K562 (cell line): Measurements from ENCODE around the gene ALG11. TPM values are rescaled to one million over a fixed set of nuclear protein-coding genes. Genes with fewer than 3 reads are reported as not detected.

ENCODE experiments used
- ARID2 ChIP-seq: fragments of 450-650 bp; IDR thresholded peaks from 2 replicates; pipeline ENCODE4 v1.6.1; 2017; ENCODE audit warnings: antibody characterized with exemption, mild to moderate bottlenecking
- NFE2L1 ChIP-seq: fragments of 450-650 bp; IDR thresholded peaks from 2 replicates; pipeline ENCODE4 v1.6.1; 2016; ENCODE audit warnings: missing genetic modification characterization, low read depth, mild to moderate bottlenecking, missing compliant biosample characterization, moderate library complexity, borderline replicate concordance
- PHF21A ChIP-seq: fragments of 450-650 bp; IDR thresholded peaks from 2 replicates; pipeline ENCODE4 v1.6.1; 2017; ENCODE audit warnings: low read depth, borderline replicate concordance
- SETDB1 ChIP-seq: IDR thresholded peaks from one replicate; pipeline ENCODE4 v1.6.1; 2012; ENCODE audit warnings: low read length, control low read depth, inconsistent platforms
- polyA plus RNA-seq, 8 experiments: library from polyadenylated mRNA; depleted of rRNA in 4 of 8; stranded (reverse) in 5 of 8; unstranded in 3 of 8; fragments of >200 nt; fragmentation: Nextera tagmentation in 2 of 8; fragmentation: Illumina TruSeq in 1 of 8; extraction: Ambion mirVana in 2 of 8; extraction: Trizol in 1 of 8; gene quantifications; 2 replicates each; pipeline versions ENCODE4 v1.2.1 to v1.2.3, GENCODE V29; 2011 to 2014; ENCODE audit warnings: inconsistent platforms in 1 of 8, missing spikeins in 1 of 8
- total RNA-seq, 7 experiments: library from RNA; depleted of rRNA in 6 of 7; stranded (reverse); fragments of >200 nt in 6 of 7; fragmentation: Illumina TruSeq in 2 of 7; extraction: Trizol in 2 of 7; gene quantifications; 2 replicates each; pipeline versions ENCODE4 v1.2.1 to v1.2.3, GENCODE V29; 2011 to 2021; ENCODE audit warnings: low replicate concordance in 1 of 7
- TF ChIP-seq, protein P1 (sequence below): sonication (generic); formaldehyde crosslinking; IDR thresholded peaks from 2 replicates; pipeline ENCODE4 v1.8.1; 2023; ENCODE audit warnings: mild to moderate bottlenecking, missing genetic modification reagents
- TF ChIP-seq, protein P2 (sequence below): fragments of 450-650 bp; formaldehyde crosslinking; IDR thresholded peaks from 2 replicates; pipeline ENCODE4 v1.4.0; 2020; ENCODE audit warnings: mild to moderate bottlenecking, mixed read lengths
- TF ChIP-seq, protein P3 (sequence below): fragments of 450-650 bp; IDR thresholded peaks from 2 replicates; pipeline ENCODE4 v1.6.1; 2014; ENCODE audit warnings: low read depth, mild to moderate bottlenecking, moderate library complexity, borderline replicate concordance
- TF ChIP-seq, protein P4 (sequence below), 2 experiments: fragments of 250-450 bp in 1 of 2; fragments of 450-650 bp in 1 of 2; sonication (Bioruptor Pico) in 1 of 2; IDR thresholded peaks; 2 replicates each; pipeline versions ENCODE4 v1.6.1 to v1.8.0; 2016 to 2021; ENCODE audit warnings: mild to moderate bottlenecking in 2 of 2, moderate library complexity in 2 of 2, missing compliant biosample characterization in 1 of 2, missing genetic modification characterization in 1 of 2
- TF ChIP-seq, protein P5 (sequence below): fragments of 250-450 bp; sonication (Bioruptor Pico); IDR thresholded peaks from 2 replicates; pipeline ENCODE4 v1.8.0; 2021; ENCODE audit warnings: moderate library complexity, mild to moderate bottlenecking, inconsistent platforms
- TF ChIP-seq, protein P6 (sequence below): fragments of 250-450 bp; sonication (Bioruptor Pico); IDR thresholded peaks from 2 replicates; pipeline ENCODE4 v1.5.0; 2021

The ALG11 gene
- total and polyA plus RNA-seq, 9 of the 15 experiments (the other 6 are each of a cell fraction or from before 2014, with no cell fraction given) = 7.3 to 19.2 (median 16.3) TPM

DNA sequence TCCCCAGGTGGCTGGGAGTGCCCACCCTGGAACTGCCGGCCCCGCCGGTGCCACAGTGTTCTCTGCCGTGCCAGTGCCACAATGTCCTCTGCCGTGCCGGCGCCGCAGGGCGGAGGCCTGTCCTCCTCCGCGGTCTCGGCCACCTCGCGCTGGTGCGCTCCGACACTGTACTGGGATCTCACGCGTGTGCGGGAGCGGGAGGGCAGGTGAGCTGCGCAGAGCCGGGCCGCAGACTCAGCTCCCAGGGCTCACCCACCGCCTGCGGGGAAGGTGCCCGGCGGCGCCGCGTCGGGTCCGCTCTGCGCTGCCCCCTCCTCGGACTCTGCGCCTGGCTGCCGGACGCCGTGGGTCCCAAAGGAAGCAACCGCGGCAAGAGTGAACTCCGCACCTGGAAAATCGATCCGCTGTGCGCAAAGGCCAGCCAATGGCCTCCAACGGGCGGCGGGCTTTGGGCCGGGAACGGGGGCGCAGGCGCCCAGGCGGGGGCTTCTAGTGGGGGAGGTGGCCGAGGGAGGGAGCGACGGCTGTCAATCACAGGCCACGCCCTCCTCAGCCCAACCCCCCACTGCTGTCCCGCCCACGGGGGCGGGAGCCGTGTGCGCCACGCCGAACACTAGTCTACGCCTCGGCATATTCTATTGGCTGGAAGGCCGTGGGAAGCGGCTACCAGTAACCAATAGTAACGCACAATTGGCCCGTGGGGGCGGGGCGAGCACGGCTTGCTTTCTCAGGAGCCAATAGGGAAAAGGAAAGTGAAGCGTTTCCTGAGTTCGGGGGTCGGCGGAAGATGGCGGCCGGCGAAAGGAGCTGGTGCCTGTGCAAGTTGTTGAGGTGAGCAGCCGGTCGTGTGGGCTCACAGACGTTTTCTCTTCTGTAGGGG lies at the start of gene ALG11 (continued):
- TF ChIP-seq, protein P1, sequence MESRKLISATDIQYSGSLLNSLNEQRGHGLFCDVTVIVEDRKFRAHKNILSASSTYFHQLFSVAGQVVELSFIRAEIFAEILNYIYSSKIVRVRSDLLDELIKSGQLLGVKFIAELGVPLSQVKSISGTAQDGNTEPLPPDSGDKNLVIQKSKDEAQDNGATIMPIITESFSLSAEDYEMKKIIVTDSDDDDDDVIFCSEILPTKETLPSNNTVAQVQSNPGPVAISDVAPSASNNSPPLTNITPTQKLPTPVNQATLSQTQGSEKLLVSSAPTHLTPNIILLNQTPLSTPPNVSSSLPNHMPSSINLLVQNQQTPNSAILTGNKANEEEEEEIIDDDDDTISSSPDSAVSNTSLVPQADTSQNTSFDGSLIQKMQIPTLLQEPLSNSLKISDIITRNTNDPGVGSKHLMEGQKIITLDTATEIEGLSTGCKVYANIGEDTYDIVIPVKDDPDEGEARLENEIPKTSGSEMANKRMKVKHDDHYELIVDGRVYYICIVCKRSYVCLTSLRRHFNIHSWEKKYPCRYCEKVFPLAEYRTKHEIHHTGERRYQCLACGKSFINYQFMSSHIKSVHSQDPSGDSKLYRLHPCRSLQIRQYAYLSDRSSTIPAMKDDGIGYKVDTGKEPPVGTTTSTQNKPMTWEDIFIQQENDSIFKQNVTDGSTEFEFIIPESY (CRISPR knock-in tag) = no peak
- TF ChIP-seq, protein P2, sequence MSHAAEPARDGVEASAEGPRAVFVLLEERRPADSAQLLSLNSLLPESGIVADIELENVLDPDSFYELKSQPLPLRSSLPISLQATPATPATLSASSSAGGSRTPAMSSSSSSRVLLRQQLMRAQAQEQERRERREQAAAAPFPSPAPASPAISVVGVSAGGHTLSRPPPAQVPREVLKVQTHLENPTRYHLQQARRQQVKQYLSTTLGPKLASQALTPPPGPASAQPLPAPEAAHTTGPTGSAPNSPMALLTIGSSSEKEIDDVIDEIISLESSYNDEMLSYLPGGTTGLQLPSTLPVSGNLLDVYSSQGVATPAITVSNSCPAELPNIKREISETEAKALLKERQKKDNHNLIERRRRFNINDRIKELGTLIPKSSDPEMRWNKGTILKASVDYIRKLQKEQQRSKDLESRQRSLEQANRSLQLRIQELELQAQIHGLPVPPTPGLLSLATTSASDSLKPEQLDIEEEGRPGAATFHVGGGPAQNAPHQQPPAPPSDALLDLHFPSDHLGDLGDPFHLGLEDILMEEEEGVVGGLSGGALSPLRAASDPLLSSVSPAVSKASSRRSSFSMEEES (CRISPR knock-in tag) = no peak
- TF ChIP-seq SETDB1 (no peak), PHF21A (no peak), ARID2 (0 out of 2 replicates have a peak, but pooled peaks have one; percentile 43), NFE2L1 (tag) (no peak)
- TF ChIP-seq, protein P3, sequence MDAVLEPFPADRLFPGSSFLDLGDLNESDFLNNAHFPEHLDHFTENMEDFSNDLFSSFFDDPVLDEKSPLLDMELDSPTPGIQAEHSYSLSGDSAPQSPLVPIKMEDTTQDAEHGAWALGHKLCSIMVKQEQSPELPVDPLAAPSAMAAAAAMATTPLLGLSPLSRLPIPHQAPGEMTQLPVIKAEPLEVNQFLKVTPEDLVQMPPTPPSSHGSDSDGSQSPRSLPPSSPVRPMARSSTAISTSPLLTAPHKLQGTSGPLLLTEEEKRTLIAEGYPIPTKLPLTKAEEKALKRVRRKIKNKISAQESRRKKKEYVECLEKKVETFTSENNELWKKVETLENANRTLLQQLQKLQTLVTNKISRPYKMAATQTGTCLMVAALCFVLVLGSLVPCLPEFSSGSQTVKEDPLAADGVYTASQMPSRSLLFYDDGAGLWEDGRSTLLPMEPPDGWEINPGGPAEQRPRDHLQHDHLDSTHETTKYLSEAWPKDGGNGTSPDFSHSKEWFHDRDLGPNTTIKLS = peak; percentile 77; the same call in 1 of the 2 replicates
- TF ChIP-seq, protein P4, sequence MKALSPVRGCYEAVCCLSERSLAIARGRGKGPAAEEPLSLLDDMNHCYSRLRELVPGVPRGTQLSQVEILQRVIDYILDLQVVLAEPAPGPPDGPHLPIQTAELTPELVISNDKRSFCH (CRISPR knock-in tag; IDR thresholded peaks at IDR 0.05) = no peak
- TF ChIP-seq, protein P4 (tag; IDR thresholded peaks at IDR 0.05) = no peak
- TF ChIP-seq, protein P5, sequence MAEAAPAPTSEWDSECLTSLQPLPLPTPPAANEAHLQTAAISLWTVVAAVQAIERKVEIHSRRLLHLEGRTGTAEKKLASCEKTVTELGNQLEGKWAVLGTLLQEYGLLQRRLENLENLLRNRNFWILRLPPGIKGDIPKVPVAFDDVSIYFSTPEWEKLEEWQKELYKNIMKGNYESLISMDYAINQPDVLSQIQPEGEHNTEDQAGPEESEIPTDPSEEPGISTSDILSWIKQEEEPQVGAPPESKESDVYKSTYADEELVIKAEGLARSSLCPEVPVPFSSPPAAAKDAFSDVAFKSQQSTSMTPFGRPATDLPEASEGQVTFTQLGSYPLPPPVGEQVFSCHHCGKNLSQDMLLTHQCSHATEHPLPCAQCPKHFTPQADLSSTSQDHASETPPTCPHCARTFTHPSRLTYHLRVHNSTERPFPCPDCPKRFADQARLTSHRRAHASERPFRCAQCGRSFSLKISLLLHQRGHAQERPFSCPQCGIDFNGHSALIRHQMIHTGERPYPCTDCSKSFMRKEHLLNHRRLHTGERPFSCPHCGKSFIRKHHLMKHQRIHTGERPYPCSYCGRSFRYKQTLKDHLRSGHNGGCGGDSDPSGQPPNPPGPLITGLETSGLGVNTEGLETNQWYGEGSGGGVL (CRISPR knock-in tag) = no peak
- TF ChIP-seq, protein P6, sequence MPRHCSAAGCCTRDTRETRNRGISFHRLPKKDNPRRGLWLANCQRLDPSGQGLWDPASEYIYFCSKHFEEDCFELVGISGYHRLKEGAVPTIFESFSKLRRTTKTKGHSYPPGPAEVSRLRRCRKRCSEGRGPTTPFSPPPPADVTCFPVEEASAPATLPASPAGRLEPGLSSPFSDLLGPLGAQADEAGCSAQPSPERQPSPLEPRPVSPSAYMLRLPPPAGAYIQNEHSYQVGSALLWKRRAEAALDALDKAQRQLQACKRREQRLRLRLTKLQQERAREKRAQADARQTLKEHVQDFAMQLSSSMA (CRISPR knock-in tag) = no peak
